ENCODE data around the gene TMEM132D. TPM values are rescaled to one million over a fixed set of nuclear protein-coding genes. Genes with fewer than 3 reads are reported as not detected.

Gene TMEM132D
- total and polyA plus RNA-seq, 2 donors (not counting 3 experiments of a cell fraction or from before 2014, with no cell fraction given): not detected

DNA sequence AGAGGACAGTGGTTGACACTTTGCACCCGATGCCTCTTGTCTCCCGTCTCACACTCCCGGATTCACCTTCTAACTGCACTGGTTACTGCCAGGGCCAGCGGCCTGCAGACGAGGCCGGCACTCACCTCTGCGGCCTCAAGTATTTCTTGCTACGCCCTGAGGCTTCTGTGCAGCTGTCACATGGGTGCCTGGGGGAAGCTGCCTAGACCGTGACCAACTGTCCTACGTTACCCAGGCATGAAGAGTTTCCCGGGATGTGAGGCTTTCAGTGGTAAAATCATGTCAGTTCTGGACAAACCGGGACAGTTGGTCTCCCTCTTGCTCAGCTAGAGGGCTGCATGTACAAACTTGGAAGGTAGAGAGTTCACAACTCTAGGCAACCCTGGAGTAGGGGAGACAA lies 776.1 kb downstream of the TMEM132D start:
- Histone ChIP-seq H3K79me2 (ENCODE audit: control insufficient read depth, insufficient read depth, low read length) (no peaks in the 10 kb centered on the region), H3K27ac (ENCODE audit: insufficient read depth, low read depth, low read length) (no peak overlapping the region), H3K27me3 (ENCODE audit: control insufficient read depth in 2 of 2, insufficient read depth in 2 of 2, low read length in 2 of 2) (no peaks in the 10 kb centered on the region), H3K9ac (replicated peaks; ENCODE audit: extremely low read depth, insufficient read depth, low read length) (no peak overlapping the region), H3K4me1 (ENCODE audit: control insufficient read depth, extremely low read depth, insufficient read depth, low read length) (no peaks in the 10 kb centered on the region), H3K9me3 (replicated peaks; ENCODE audit: control insufficient read depth, insufficient read depth, low read length) (peaks cover 6% of the 10 kb centered on the region), H3K36me3 (ENCODE audit: control insufficient read depth in 2 of 2, extremely low read depth in 1 of 2, insufficient read depth in 2 of 2, low read length in 2 of 2) (no peaks in the 10 kb centered on the region), H2AFZ (ENCODE audit: low read depth, low read length) (no peak overlapping the region), H3K4me2 (ENCODE audit: insufficient read depth, low read length) (no peak overlapping the region), H3K4me3 (replicated peaks in 1 of 3; ENCODE audit: insufficient read depth in 1 of 3, low read depth in 1 of 3, low read length in 3 of 3) (no peak overlapping the region), H4K20me1 (replicated peaks; ENCODE audit: control insufficient read depth, extremely low read depth, insufficient read depth, low read length) (no peaks in the 10 kb centered on the region), H3K9me1 (replicated peaks; ENCODE audit: control insufficient read depth, extremely low read depth, insufficient read depth, low read length) (no peaks in the 10 kb centered on the region)
- DNase-seq (ENCODE audit: low read depth, low spot score) (no peak), FAIRE-seq (no peak)
- intact Hi-C loops (cut with micrococcal nuclease): no loop called here
- ChIA-PET CTCF (no interaction called here), POLR2A (no interaction called here)
- BruUV-seq (replicated peaks): no TSS peak
- dilution Hi-C loops (cut with MboI; ENCODE audit: extremely low pct_ligation_motif_present, low sequenced_read_pairs): no loop called here
- TF ChIP-seq, protein P1, sequence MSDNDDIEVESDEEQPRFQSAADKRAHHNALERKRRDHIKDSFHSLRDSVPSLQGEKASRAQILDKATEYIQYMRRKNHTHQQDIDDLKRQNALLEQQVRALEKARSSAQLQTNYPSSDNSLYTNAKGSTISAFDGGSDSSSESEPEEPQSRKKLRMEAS (IDR thresholded peaks at IDR 0.05; ENCODE audit: insufficient read depth, insufficient read length): no peak
- TF ChIP-seq JUN (IDR thresholded peaks at IDR 0.05; ENCODE audit: borderline replicate concordance, insufficient read depth, insufficient read length, low read depth) (no peak), MYC (IDR thresholded peaks at IDR 0.05; ENCODE audit: low read depth, low read length) (no peak), GATA2 (IDR thresholded peaks at IDR 0.05; ENCODE audit: insufficient read depth, insufficient read length, low read depth, low read length) (no peak), FOS (IDR thresholded peaks at IDR 0.05; ENCODE audit: borderline replicate concordance, insufficient read depth, low read length) (no peak)

DNA sequence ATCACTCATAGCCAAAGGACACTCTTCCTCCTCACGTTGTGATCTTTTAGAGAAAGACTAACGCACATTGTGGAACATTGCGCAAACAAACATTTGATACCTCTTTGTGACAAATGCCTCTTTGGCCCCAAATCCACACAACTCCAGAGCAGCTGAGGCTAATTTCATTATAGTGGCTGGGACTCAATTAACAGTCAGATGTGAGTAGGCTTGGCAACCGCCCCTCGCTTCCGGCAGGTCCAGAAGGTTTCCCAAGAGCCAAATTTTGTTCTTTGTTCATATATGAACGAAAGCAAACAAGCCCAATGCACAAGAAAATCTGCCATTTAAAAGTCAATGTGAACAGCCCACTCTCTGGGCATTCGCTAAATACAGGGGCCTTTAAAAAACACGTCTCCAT lies 776.6 kb downstream of the TMEM132D start:
- no peak overlapping the region for H3K4me3 ChIP-seq (replicated peaks in 1 of 3; ENCODE audit: insufficient read depth in 1 of 3, low read depth in 1 of 3, low read length in 3 of 3)
- no peaks in the 10 kb centered on the region for H3K36me3 ChIP-seq (ENCODE audit: control insufficient read depth in 2 of 2, extremely low read depth in 1 of 2, insufficient read depth in 2 of 2, low read length in 2 of 2)
- H3K4me1 ChIP-seq (ENCODE audit: control insufficient read depth, extremely low read depth, insufficient read depth, low read length): no peaks in the 10 kb centered on the region
- no peak overlapping the region for H2AFZ ChIP-seq (ENCODE audit: low read depth, low read length)
- BruUV-seq (replicated peaks): no TSS peak
- peaks cover 4% of the 10 kb centered on the region for H3K9me3 ChIP-seq (replicated peaks; ENCODE audit: control insufficient read depth, insufficient read depth, low read length)
- no peaks in the 10 kb centered on the region for H4K20me1 ChIP-seq (replicated peaks; ENCODE audit: control insufficient read depth, extremely low read depth, insufficient read depth, low read length)
- TF ChIP-seq JUN (IDR thresholded peaks at IDR 0.05; ENCODE audit: borderline replicate concordance, insufficient read depth, insufficient read length, low read depth) (no peak), FOS (IDR thresholded peaks at IDR 0.05; ENCODE audit: borderline replicate concordance, insufficient read depth, low read length) (no peak), POLR2A (IDR thresholded peaks at IDR 0.05; ENCODE audit: low read depth, low read length) (no peak), POLR2AphosphoS5 (IDR thresholded peaks at IDR 0.05; ENCODE audit: insufficient read depth, low read depth, low read length) (no peak), MYC (IDR thresholded peaks at IDR 0.05; ENCODE audit: low read depth, low read length) (no peak), EZH2 (IDR thresholded peaks at IDR 0.05; ENCODE audit: borderline replicate concordance, low read depth, low read length, severe bottlenecking) (no peak), GATA2 (IDR thresholded peaks at IDR 0.05; ENCODE audit: insufficient read depth, insufficient read length, low read depth, low read length) (no peak)
- TF ChIP-seq, protein P2, sequence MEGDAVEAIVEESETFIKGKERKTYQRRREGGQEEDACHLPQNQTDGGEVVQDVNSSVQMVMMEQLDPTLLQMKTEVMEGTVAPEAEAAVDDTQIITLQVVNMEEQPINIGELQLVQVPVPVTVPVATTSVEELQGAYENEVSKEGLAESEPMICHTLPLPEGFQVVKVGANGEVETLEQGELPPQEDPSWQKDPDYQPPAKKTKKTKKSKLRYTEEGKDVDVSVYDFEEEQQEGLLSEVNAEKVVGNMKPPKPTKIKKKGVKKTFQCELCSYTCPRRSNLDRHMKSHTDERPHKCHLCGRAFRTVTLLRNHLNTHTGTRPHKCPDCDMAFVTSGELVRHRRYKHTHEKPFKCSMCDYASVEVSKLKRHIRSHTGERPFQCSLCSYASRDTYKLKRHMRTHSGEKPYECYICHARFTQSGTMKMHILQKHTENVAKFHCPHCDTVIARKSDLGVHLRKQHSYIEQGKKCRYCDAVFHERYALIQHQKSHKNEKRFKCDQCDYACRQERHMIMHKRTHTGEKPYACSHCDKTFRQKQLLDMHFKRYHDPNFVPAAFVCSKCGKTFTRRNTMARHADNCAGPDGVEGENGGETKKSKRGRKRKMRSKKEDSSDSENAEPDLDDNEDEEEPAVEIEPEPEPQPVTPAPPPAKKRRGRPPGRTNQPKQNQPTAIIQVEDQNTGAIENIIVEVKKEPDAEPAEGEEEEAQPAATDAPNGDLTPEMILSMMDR (IDR thresholded peaks at IDR 0.05; ENCODE audit: extremely low read depth in 1 of 2, insufficient read depth in 1 of 2, low read depth in 1 of 2, low read length in 2 of 2): no peak
- TF ChIP-seq, protein P1 (IDR thresholded peaks at IDR 0.05; ENCODE audit: insufficient read depth, insufficient read length): no peak
- H3K79me2 ChIP-seq (ENCODE audit: control insufficient read depth, insufficient read depth, low read length): no peaks in the 10 kb centered on the region
- no peak overlapping the region for H3K27ac ChIP-seq (ENCODE audit: insufficient read depth, low read depth, low read length)
- H3K4me2 ChIP-seq (ENCODE audit: insufficient read depth, low read length): no peak overlapping the region
- H3K9ac ChIP-seq (replicated peaks; ENCODE audit: extremely low read depth, insufficient read depth, low read length): no peak overlapping the region
- no peaks in the 10 kb centered on the region for H3K27me3 ChIP-seq (ENCODE audit: control insufficient read depth in 2 of 2, insufficient read depth in 2 of 2, low read length in 2 of 2)
- POLR2A ChIA-PET: no interaction called here
- FAIRE-seq (no peak), DNase-seq (ENCODE audit: low read depth, low spot score) (no peak)
- H3K9me1 ChIP-seq (replicated peaks; ENCODE audit: control insufficient read depth, extremely low read depth, insufficient read depth, low read length): no peaks in the 10 kb centered on the region
- dilution Hi-C loops (cut with MboI; ENCODE audit: extremely low pct_ligation_motif_present, low sequenced_read_pairs) (no loop called here), intact Hi-C loops (cut with micrococcal nuclease) (no loop called here)
- CTCF ChIA-PET: no interaction called here
